H9 (cell line): ENCODE measurements around the gene LHPP. TPM values are rescaled to one million over a fixed set of nuclear protein-coding genes. Genes with fewer than 3 reads are reported as not detected.

ENCODE experiments used
- DNase-seq: peaks from one replicate; pipeline ENCODE4 v3.0.0-alpha.2; 2017
- H2AFZ ChIP-seq: one replicate; pipeline ENCODE4 v1.6.1; 2013; ENCODE audit warnings: mild to moderate bottlenecking, low read length, control low read depth, moderate library complexity
- H2AK5ac ChIP-seq: 2 replicates; pipeline ENCODE4 v1.6.1; 2013; ENCODE audit warnings: low read length, control low read depth, mixed read lengths; ENCODE audit not compliant: insufficient read length
- H2BK120ac ChIP-seq: one replicate; pipeline ENCODE4 v1.6.1; 2013; ENCODE audit warnings: low read depth, mild to moderate bottlenecking, low read length, control low read depth, inconsistent platforms; ENCODE audit not compliant: poor library complexity, severe bottlenecking
- H2BK12ac ChIP-seq: 2 replicates; pipeline ENCODE4 v1.6.1; 2013; ENCODE audit warnings: low read length, control low read depth, mixed read lengths, low read depth; ENCODE audit not compliant: insufficient read length
- H2BK15ac ChIP-seq: 2 replicates; pipeline ENCODE4 v1.6.1; 2013; ENCODE audit warnings: low read depth, low read length, control low read depth
- H2BK20ac ChIP-seq: one replicate; pipeline ENCODE4 v1.6.1; 2013; ENCODE audit warnings: low read depth, mild to moderate bottlenecking, low read length, control low read depth, inconsistent platforms; ENCODE audit not compliant: poor library complexity, severe bottlenecking
- H2BK5ac ChIP-seq: 2 replicates; pipeline ENCODE4 v1.6.1; 2013; ENCODE audit warnings: low read length, control low read depth, mixed read lengths; ENCODE audit not compliant: insufficient read length
- H3K14ac ChIP-seq: 2 replicates; pipeline ENCODE4 v1.6.1; 2013; ENCODE audit warnings: low read length, control low read depth; ENCODE audit not compliant: insufficient read depth
- H3K18ac ChIP-seq: 2 replicates; pipeline ENCODE4 v1.6.1; 2013; ENCODE audit warnings: low read depth, mild to moderate bottlenecking, mixed read lengths, low read length, control low read depth; ENCODE audit not compliant: insufficient read length
- H3K23ac ChIP-seq: 2 replicates; pipeline ENCODE4 v1.6.1; 2013; ENCODE audit warnings: low read length, control low read depth, mixed read lengths, low read depth; ENCODE audit not compliant: insufficient read length
- H3K23me2 ChIP-seq: 2 replicates; pipeline ENCODE4 v1.6.1; 2013; ENCODE audit warnings: low read depth, mild to moderate bottlenecking, mixed read lengths, low read length, control low read depth; ENCODE audit not compliant: insufficient read length, poor library complexity, severe bottlenecking
- H3K27ac ChIP-seq: 2 replicates; pipeline ENCODE4 v1.5.1; 2013; ENCODE audit warnings: low read length, control low read depth, mixed read lengths, low read depth; ENCODE audit not compliant: insufficient read length
- H3K27me3 ChIP-seq: 2 replicates; pipeline ENCODE4 v1.6.1; 2013; ENCODE audit warnings: low read length, control low read depth, inconsistent platforms; ENCODE audit not compliant: insufficient read depth
- H3K4ac ChIP-seq: 2 replicates; pipeline ENCODE4 v1.6.1; 2013; ENCODE audit warnings: low read depth, mild to moderate bottlenecking, control low read depth, inconsistent platforms, low read length, moderate library complexity
- H3K4me1 ChIP-seq: 2 replicates; pipeline ENCODE4 v1.6.1; 2013; ENCODE audit warnings: low read length, control low read depth, inconsistent platforms; ENCODE audit not compliant: insufficient read depth
- H3K4me2 ChIP-seq: 2 replicates; pipeline ENCODE4 v1.6.1; 2013; ENCODE audit warnings: low read length, control low read depth, mixed read lengths; ENCODE audit not compliant: insufficient read length, insufficient read depth
- H3K56ac ChIP-seq: 2 replicates; pipeline ENCODE4 v1.6.1; 2013; ENCODE audit warnings: low read depth, mild to moderate bottlenecking, mixed read lengths, low read length, control low read depth; ENCODE audit not compliant: insufficient read length
- H3K79me1 ChIP-seq: 2 replicates; pipeline ENCODE4 v1.6.1; 2013; ENCODE audit warnings: low read depth, mild to moderate bottlenecking, moderate library complexity, low read length, control low read depth, inconsistent platforms; ENCODE audit not compliant: insufficient read depth, poor library complexity, severe bottlenecking
- H3K79me2 ChIP-seq: 2 replicates; pipeline ENCODE4 v1.6.1; 2013; ENCODE audit warnings: low read length, control low read depth, inconsistent platforms; ENCODE audit not compliant: insufficient read depth
- H3K9ac ChIP-seq: 2 replicates; pipeline ENCODE4 v1.6.1; 2013; ENCODE audit warnings: low read length, control low read depth, mixed read lengths; ENCODE audit not compliant: insufficient read length; ENCODE audit errors: extremely low read depth
- H3K9me3 ChIP-seq: one replicate; pipeline ENCODE4 v1.6.1; 2013; ENCODE audit warnings: low read depth, low read length, inconsistent platforms; ENCODE audit not compliant: control insufficient read depth
- H3T11ph ChIP-seq: one replicate; pipeline ENCODE4 v1.6.1; 2013; ENCODE audit warnings: mild to moderate bottlenecking, low read length, control low read depth, inconsistent platforms
- H4K20me1 ChIP-seq: one replicate; pipeline ENCODE4 v1.6.1; 2013; ENCODE audit not compliant: control insufficient read depth, insufficient read length, insufficient read depth
- H4K5ac ChIP-seq: 2 replicates; pipeline ENCODE4 v1.6.1; 2013; ENCODE audit warnings: low read depth, mild to moderate bottlenecking, mixed read lengths, low read length, control low read depth; ENCODE audit not compliant: insufficient read length
- H4K8ac ChIP-seq: replicated peaks from 2 replicates; pipeline ENCODE4 v1.6.1; 2013; ENCODE audit warnings: low read length, control low read depth, mixed read lengths, low read depth; ENCODE audit not compliant: insufficient read length
- H4K91ac ChIP-seq: 2 replicates; pipeline ENCODE4 v1.6.1; 2013; ENCODE audit warnings: low read depth, mild to moderate bottlenecking, moderate library complexity, mixed read lengths, low read length, control low read depth; ENCODE audit not compliant: insufficient read length
- H3K27ac Mint-ChIP-seq, 3 experiments: 2 replicates in 2 of 3; 3 replicates in 1 of 3; pipeline ENCODE4 v1.8.0; 2020 to 2021; ENCODE audit warnings: mixed read lengths in 3 of 3, mild to moderate bottlenecking in 1 of 3, moderate library complexity in 1 of 3
- H3K27me3 Mint-ChIP-seq: 2 replicates; pipeline ENCODE4 v1.8.0; 2021; ENCODE audit warnings: low read depth, mild to moderate bottlenecking, moderate library complexity, mixed read lengths
- H3K36me3 Mint-ChIP-seq, 3 experiments: 2 replicates in 2 of 3; 3 replicates in 1 of 3; pipeline ENCODE4 v1.8.0; 2020 to 2021; ENCODE audit warnings: low read depth in 3 of 3, mixed read lengths in 3 of 3; ENCODE audit not compliant: insufficient read depth in 1 of 3
- H3K4me1 Mint-ChIP-seq, 2 experiments: 2 replicates each; pipeline ENCODE4 v1.8.0; 2020; ENCODE audit warnings: mixed read lengths in 2 of 2
- H3K4me3 Mint-ChIP-seq, 2 experiments: 2 replicates in 1 of 2; 3 replicates in 1 of 2; pipeline ENCODE4 v1.8.0; 2020 to 2021; ENCODE audit warnings: mild to moderate bottlenecking in 2 of 2, mixed read lengths in 2 of 2, moderate library complexity in 1 of 2
- H3K9me3 Mint-ChIP-seq, 2 experiments: 2 replicates in 1 of 2; 3 replicates in 1 of 2; pipeline ENCODE4 v1.8.0; 2020; ENCODE audit warnings: mild to moderate bottlenecking in 2 of 2, mixed read lengths in 2 of 2, moderate library complexity in 1 of 2
- WGBS: extraction: QIAGEN DNeasy Blood & Tissue Kit; methylation state at CpG from one replicate; pipeline ENCODE4 v1.1.7; 2013; ENCODE audit warnings: missing lambda C conversion rate, low lambda C conversion rate, mixed read lengths; ENCODE audit not compliant: insufficient read length; ENCODE audit errors: extremely low coverage; 5-methylcytosine and 5-hydroxymethylcytosine counted together
- total RNA-seq: library from RNA; stranded (reverse); gene quantifications from 2 replicates; pipeline ENCODE4 v1.2.1, GENCODE V29; 2021
- TF ChIP-seq, protein P1 (sequence below): fragments of 200-600 bp; sonication (generic); conservative IDR thresholded peaks from 3 replicates; pipeline ENCODE4 v1.8.0; 2021; ENCODE audit warnings: antibody characterized with exemption, mild to moderate bottlenecking

Gene LHPP
- total RNA-seq, 1 experiment from 2014 or later, result 29.6 TPM

GRCh38 chr10:124605481-124605855 lies 143.8 kb downstream of the LHPP start:
- Histone ChIP-seq H3K56ac (no peak overlapping the region), H3K4me2 (no peak overlapping the region), H4K8ac (no peak overlapping the region), H2BK20ac (no peak overlapping the region), H3K27me3 (no peaks in the 10 kb centered on the region), H3K14ac (no peak overlapping the region), H2BK5ac (no peak overlapping the region), H3K23ac (no peak overlapping the region), H3K79me1 (no peaks in the 10 kb centered on the region), H3T11ph (no peak overlapping the region), H2AFZ (no peak overlapping the region), H4K91ac (no peak overlapping the region), H3K23me2 (no peaks in the 10 kb centered on the region), H3K27ac (no peak overlapping the region), H3K18ac (no peak overlapping the region), H3K4ac (no peak overlapping the region), H3K9ac (no peak overlapping the region), H2BK120ac (no peak overlapping the region), H2BK15ac (no peak overlapping the region), H2AK5ac (no peak overlapping the region), H3K9me3 (no peaks in the 10 kb centered on the region), H4K5ac (no peak overlapping the region), H2BK12ac (no peak overlapping the region), H4K20me1 (peaks cover 3% of the 10 kb centered on the region), H3K79me2 (no peaks in the 10 kb centered on the region), H3K4me1 (no peaks in the 10 kb centered on the region)
- no CpG with 5 or more reads among the region's 5 CpGs for WGBS
- TF ChIP-seq, protein P1, sequence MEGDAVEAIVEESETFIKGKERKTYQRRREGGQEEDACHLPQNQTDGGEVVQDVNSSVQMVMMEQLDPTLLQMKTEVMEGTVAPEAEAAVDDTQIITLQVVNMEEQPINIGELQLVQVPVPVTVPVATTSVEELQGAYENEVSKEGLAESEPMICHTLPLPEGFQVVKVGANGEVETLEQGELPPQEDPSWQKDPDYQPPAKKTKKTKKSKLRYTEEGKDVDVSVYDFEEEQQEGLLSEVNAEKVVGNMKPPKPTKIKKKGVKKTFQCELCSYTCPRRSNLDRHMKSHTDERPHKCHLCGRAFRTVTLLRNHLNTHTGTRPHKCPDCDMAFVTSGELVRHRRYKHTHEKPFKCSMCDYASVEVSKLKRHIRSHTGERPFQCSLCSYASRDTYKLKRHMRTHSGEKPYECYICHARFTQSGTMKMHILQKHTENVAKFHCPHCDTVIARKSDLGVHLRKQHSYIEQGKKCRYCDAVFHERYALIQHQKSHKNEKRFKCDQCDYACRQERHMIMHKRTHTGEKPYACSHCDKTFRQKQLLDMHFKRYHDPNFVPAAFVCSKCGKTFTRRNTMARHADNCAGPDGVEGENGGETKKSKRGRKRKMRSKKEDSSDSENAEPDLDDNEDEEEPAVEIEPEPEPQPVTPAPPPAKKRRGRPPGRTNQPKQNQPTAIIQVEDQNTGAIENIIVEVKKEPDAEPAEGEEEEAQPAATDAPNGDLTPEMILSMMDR, result no peak
- Mint-ChIP-seq H3K36me3 (no peaks in the 10 kb centered on the region; a peak in 1 of 7 replicates), H3K27ac (peak overlapping the region in 1 of 3 experiments; percentile 8; a peak in 1 of 7 replicates), H3K4me3 (no peak overlapping the region), H3K9me3 (no peaks in the 10 kb centered on the region), H3K4me1 (peaks cover 4 to 9% of the 10 kb centered on the region in 2 experiments; a peak in 3 of 4 replicates), H3K27me3 (peaks cover 2% of the 10 kb centered on the region; the same call in 1 of the 2 replicates)
- no peak for DNase-seq
